Lower lobe of right lung (tissue), 2 donors: ENCODE data around the gene RAD23B. TPM values are rescaled to one million over a fixed set of nuclear protein-coding genes. Genes with fewer than 3 reads are reported as not detected.

ENCODE experiments used
- ATAC-seq, 2 donors: fragments of 200-7000 bp; cut with Tn5 transposase; one replicate each; pipeline ENCODE4 v1.9.1; 2020 to 2022; ENCODE audit warnings: mild to moderate bottlenecking in 2 of 2, moderate library complexity in 2 of 2
- DNase-seq: peaks from one replicate; pipeline ENCODE4 v3.0.0-alpha.2; 2020
- H3K27ac ChIP-seq: fragments of 200-600 bp; one replicate; pipeline ENCODE4 v1.8.0; 2022
- H3K27me3 ChIP-seq: fragments of 200-600 bp; one replicate; pipeline ENCODE4 v1.8.0; 2022; ENCODE audit warnings: low read depth
- H3K36me3 ChIP-seq: fragments of 200-600 bp; one replicate; pipeline ENCODE4 v1.8.0; 2022; ENCODE audit warnings: mild to moderate bottlenecking
- H3K4me1 ChIP-seq: fragments of 200-600 bp; one replicate; pipeline ENCODE4 v1.8.0; 2022
- H3K4me3 ChIP-seq: fragments of 200-600 bp; one replicate; pipeline ENCODE4 v1.8.0; 2022; ENCODE audit warnings: mild to moderate bottlenecking
- H3K9me3 ChIP-seq: fragments of 200-600 bp; one replicate; pipeline ENCODE4 v1.8.0; 2022
- CTCF ChIP-seq: fragments of 200-600 bp; IDR thresholded peaks from one replicate; pipeline ENCODE4 v1.8.0; 2022; ENCODE audit warnings: antibody characterized with exemption, mild to moderate bottlenecking
- intact Hi-C: fragments of 100-400 bp; cut with DNase I; formaldehyde crosslinking; loops from one replicate; pipeline ENCODE4 v1.11.0; 2022
- total RNA-seq: library from RNA; stranded (reverse); fragmentation: NEBNext Ultra II Directional; extraction: Animal tissue kit (Norgen Biotek cat#: 25700); gene quantifications from one replicate; pipeline ENCODE4 v1.2.1, GENCODE V29; 2021
- donor health status: DM: no; HTN: yes; CAD: no; lungs with severe emphysema.

Gene RAD23B
- total RNA-seq, 1 donor from 2014 or later = 95.4 TPM

DNA sequence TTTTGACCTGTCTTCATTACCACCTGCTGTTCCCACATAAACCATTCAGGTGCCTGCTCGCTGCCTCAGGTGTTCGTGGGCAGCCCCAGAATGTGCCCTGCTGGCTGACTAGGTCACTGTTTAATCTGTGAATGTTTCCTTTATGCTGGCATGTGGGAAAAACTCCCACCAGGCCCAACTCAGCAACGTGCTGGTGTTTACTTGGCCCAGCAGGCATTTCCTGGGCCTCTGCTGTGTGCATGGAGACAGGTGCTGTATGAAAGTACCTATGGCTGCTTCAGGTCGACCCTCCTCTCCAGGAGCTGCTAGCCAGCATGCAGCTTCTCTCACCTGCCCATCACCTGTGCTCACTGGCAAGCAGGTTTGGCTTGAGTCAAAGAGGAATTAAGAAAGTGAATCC lies 65.8 kb downstream of the RAD23B start:
- no peak for DNase-seq
- no peaks in the 10 kb centered on the region for H3K36me3 ChIP-seq
- no peaks in the 10 kb centered on the region for H3K4me1 ChIP-seq
- H3K27me3 ChIP-seq = no peaks in the 10 kb centered on the region
- TF ChIP-seq CTCF = no peak
- H3K4me3 ChIP-seq = no peak overlapping the region
- H3K27ac ChIP-seq = no peak overlapping the region
- no peak for ATAC-seq
- H3K9me3 ChIP-seq = no peaks in the 10 kb centered on the region
- intact Hi-C loops = no loop called here

- no peak overlapping the region for H3K27ac ChIP-seq
- DNase-seq (no peak), ATAC-seq (no peak)
- H3K9me3 ChIP-seq = no peaks in the 10 kb centered on the region
- H3K36me3 ChIP-seq = no peaks in the 10 kb centered on the region
- no peak overlapping the region for H3K4me3 ChIP-seq
- no peak for TF ChIP-seq CTCF
- H3K4me1 ChIP-seq = no peaks in the 10 kb centered on the region
- intact Hi-C loops = no loop called here
- no peaks in the 10 kb centered on the region for H3K27me3 ChIP-seq
Observed at GRCh38 chr9:107350443-107350842, 67.4 kb downstream of the RAD23B start.

DNA sequence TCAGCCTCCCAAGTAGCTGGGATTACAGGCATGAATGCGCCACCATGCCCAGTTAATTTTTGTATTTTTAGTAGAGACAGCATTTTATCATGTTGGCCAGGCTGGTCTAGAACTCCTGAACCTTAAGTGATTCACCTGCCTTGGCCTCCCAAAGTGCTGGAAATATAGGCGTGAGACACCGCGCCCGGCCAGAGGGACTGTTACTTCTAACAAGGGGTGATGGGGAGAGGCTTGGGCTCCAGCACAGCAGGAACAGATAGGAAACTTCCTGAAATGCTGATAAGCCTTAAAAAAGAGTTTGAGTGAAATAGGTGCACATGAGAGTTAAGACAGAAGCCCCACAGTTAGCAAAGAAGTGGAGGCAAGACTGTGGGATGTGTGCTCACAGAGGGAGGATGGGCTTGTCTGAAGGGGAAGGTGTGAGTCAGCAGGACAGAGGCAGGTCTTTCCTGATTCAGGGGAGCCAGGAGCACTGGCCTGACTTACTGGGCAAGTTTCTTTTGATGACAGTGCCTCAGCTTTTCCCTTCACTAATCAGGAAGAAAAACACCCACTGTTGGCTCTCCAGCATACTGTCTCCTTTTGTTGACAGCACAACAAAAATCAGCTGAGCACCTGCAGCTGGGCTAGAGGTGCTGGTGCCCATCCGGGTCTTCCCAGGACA lies 68.4 kb downstream of the RAD23B start:
- H3K36me3 ChIP-seq = no peaks in the 10 kb centered on the region
- TF ChIP-seq CTCF = no peak
- no peak overlapping the region for H3K4me3 ChIP-seq
- ATAC-seq (no peak), DNase-seq (no peak)
- no peaks in the 10 kb centered on the region for H3K27me3 ChIP-seq
- H3K4me1 ChIP-seq = no peaks in the 10 kb centered on the region
- no peaks in the 10 kb centered on the region for H3K9me3 ChIP-seq
- intact Hi-C loops = no loop called here
- H3K27ac ChIP-seq = no peak overlapping the region

DNA sequence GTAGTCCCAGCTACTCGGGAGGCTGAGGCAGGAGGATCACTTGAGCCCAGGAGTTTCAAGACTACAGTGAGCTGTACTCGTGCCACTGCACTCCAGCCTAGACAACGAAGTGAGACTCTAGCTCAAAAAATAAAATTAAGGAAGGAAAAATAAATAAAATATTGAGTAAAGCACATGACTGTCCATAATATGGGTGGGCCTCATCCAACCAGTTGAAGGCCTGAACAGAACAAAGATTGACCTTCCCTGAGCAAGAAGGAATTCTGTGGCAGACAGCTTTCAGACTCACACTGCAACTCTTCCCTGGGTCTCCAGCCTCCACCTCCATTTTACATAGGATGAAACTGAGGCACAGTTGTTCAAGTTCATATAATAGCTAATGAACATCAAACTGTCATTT lies 72.3 kb downstream of the RAD23B start:
- Histone ChIP-seq H3K27me3 (no peaks in the 10 kb centered on the region), H3K4me3 (no peak overlapping the region), H3K36me3 (no peaks in the 10 kb centered on the region), H3K9me3 (no peaks in the 10 kb centered on the region), H3K4me1 (no peaks in the 10 kb centered on the region), H3K27ac (no peak overlapping the region)
- intact Hi-C loops = no loop called here
- TF ChIP-seq CTCF = no peak
- ATAC-seq = no peak
- DNase-seq = no peak

- H3K4me3 ChIP-seq = no peak overlapping the region
- no peaks in the 10 kb centered on the region for H3K36me3 ChIP-seq
- no peaks in the 10 kb centered on the region for H3K4me1 ChIP-seq
- TF ChIP-seq CTCF = no peak
- intact Hi-C loops = no loop called here
- H3K9me3 ChIP-seq = no peaks in the 10 kb centered on the region
- no peak overlapping the region for H3K27ac ChIP-seq
- ATAC-seq = no peak
- no peak for DNase-seq
- no peaks in the 10 kb centered on the region for H3K27me3 ChIP-seq
Observed at GRCh38 chr9:107358986-107359385, 75.9 kb downstream of the RAD23B start.

DNA sequence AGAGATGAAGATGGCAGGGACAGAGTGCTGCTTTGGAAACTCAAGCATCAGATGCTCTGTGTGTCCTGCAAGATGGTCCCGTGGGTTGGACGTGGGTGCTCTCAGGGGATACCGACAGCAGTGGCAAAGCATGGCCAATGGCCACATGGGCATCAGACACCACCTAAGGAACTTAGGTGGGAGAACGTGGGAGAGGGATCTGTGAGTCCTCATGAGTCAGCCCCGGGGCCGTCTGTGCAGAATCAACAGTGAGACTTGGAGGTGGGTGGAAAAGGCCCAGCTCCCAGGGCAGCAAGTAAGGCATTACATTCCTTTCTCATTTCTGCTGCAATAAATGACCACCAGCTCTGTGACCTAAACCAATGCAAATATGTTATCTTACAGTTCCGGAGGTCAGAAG lies 77.0 kb downstream of the RAD23B start:
- Histone ChIP-seq H3K27ac (no peak overlapping the region), H3K27me3 (no peaks in the 10 kb centered on the region), H3K4me3 (no peak overlapping the region), H3K9me3 (no peaks in the 10 kb centered on the region), H3K4me1 (no peaks in the 10 kb centered on the region), H3K36me3 (no peaks in the 10 kb centered on the region)
- TF ChIP-seq CTCF = no peak
- DNase-seq (no peak), ATAC-seq (no peak)
- intact Hi-C loops = no loop called here
